T-cell (primary cell): ENCODE data around the gene TCP11. TPM values are rescaled to one million over a fixed set of nuclear protein-coding genes. Genes with fewer than 3 reads are reported as not detected.
"Not testable (repeated sequence)": the region's sequence is repeated elsewhere in the genome, so short reads cannot be mapped to it uniquely, and the experiment has no call there.

Experiments
- ATAC-seq, 4 experiments: fragments of 200-7000 bp in 3 of 4; fragments of 150-1000 bp in 1 of 4; cut with Tn5 transposase; replicated peaks in 1 of 4; 1 replicate in 3 of 4; 2 replicates in 1 of 4; pipeline ENCODE4 v1.10.0; 2021; ENCODE audit warnings: moderate library complexity in 3 of 4, mild to moderate bottlenecking in 2 of 4, moderate number of reproducible peaks in 1 of 4
- CTCF ChIA-PET, 2 donors: fragments of 300-600 bp; sonication (Branson Sonifier 250); formaldehyde crosslinking; loops; one replicate each; lab custom pipeline; 2022; ENCODE audit warnings: antibody characterized with exemption in 2 of 2; lab: Charles Lee
- POLR2A ChIA-PET, 2 donors: fragments of 300-600 bp; sonication (Branson Sonifier 250); formaldehyde crosslinking; loops; one replicate each; lab custom pipeline; 2022; ENCODE audit warnings: antibody characterized with exemption in 2 of 2; lab: Charles Lee
- DNase-seq, 35 experiments: peaks; one replicate each; pipeline versions ENCODE4 v3.0.0 to v3.0.0-alpha.2; 2013 to 2023
- H3K27ac ChIP-seq: one replicate; pipeline ENCODE4 v1.5.1; 2013; ENCODE audit warnings: low read length
- H3K27me3 ChIP-seq, 2 experiments: replicated peaks in 1 of 2; 1 replicate in 1 of 2; 2 replicates in 1 of 2; pipeline versions ENCODE4 v1.6.1 to v1.7.0; 2013; ENCODE audit warnings: low read length in 1 of 2, mixed read lengths in 1 of 2; ENCODE audit not compliant: control insufficient read depth in 2 of 2, insufficient read depth in 2 of 2; ENCODE audit errors: extremely low read depth in 1 of 2
- H3K36me3 ChIP-seq, 2 donors: 1 replicate in 1 of 2; 2 replicates in 1 of 2; pipeline versions ENCODE4 v1.6.1 to v1.7.0; 2013; ENCODE audit warnings: low read length in 1 of 2; ENCODE audit not compliant: control insufficient read depth in 2 of 2, insufficient read depth in 1 of 2; ENCODE audit errors: extremely low read depth in 1 of 2
- H3K4me1 ChIP-seq, 2 experiments: 1 replicate in 1 of 2; 2 replicates in 1 of 2; pipeline versions ENCODE4 v1.6.1 to v1.7.0; 2013; ENCODE audit warnings: low read length in 2 of 2, mixed read lengths in 1 of 2; ENCODE audit not compliant: insufficient read depth in 2 of 2, control insufficient read depth in 1 of 2; ENCODE audit errors: extremely low read depth in 1 of 2
- H3K4me3 ChIP-seq, 2 donors: 1 replicate in 1 of 2; 2 replicates in 1 of 2; pipeline versions ENCODE4 v1.5.1 to v1.7.0; 2013; ENCODE audit warnings: mild to moderate bottlenecking in 2 of 2, low read length in 1 of 2, moderate library complexity in 1 of 2; ENCODE audit not compliant: control insufficient read depth in 1 of 2; ENCODE audit errors: extremely low read depth in 1 of 2
- H3K9me3 ChIP-seq: 2 replicates; pipeline ENCODE4 v1.7.0; 2013
- H3K27ac Mint-ChIP-seq, 2 donors: one replicate each; pipeline ENCODE4 v1.8.0; 2020 to 2021; ENCODE audit warnings: mild to moderate bottlenecking in 2 of 2, mixed read lengths in 2 of 2
- H3K27me3 Mint-ChIP-seq, 2 donors: one replicate each; pipeline ENCODE4 v1.8.0; 2021 to 2022; ENCODE audit warnings: mixed read lengths in 2 of 2
- H3K36me3 Mint-ChIP-seq: one replicate; pipeline ENCODE4 v1.8.0; 2021; ENCODE audit warnings: mixed read lengths
- H3K4me1 Mint-ChIP-seq, 3 donors: one replicate each; pipeline ENCODE4 v1.8.0; 2020 to 2022; ENCODE audit warnings: mixed read lengths in 3 of 3, mild to moderate bottlenecking in 1 of 3
- H3K4me3 Mint-ChIP-seq, 3 donors: one replicate each; pipeline ENCODE4 v1.8.0; 2020 to 2022; ENCODE audit warnings: mild to moderate bottlenecking in 3 of 3, mixed read lengths in 3 of 3, moderate library complexity in 3 of 3
- H3K9me3 Mint-ChIP-seq, 3 donors: one replicate each; pipeline ENCODE4 v1.8.0; 2020 to 2022; ENCODE audit warnings: mixed read lengths in 3 of 3
- WGBS: methylation state at CpG from one replicate; pipeline ENCODE4 v1.1.5; 2013; ENCODE audit warnings: missing lambda C conversion rate; ENCODE audit not compliant: insufficient coverage; 5-methylcytosine and 5-hydroxymethylcytosine counted together
- total RNA-seq, 35 experiments: library from RNA in 6 of 35; stranded (reverse) in 6 of 35; fragments of 120-200 nt in 1 of 35; gene quantifications; one replicate each; pipeline versions ENCODE4 v1.2.1 to v1.2.4 and lab custom pipeline; 2013 to 2026

Gene TCP11
- total RNA-seq, 5 donors from 2014 or later (not counting 1 experiment from before 2014, with no cell fraction given) = not detected

- Histone ChIP-seq H3K27ac (no peak overlapping the region), H3K4me1 (no peaks in the 10 kb centered on the region), H3K4me3 (no peak overlapping the region), H3K36me3 (no peaks in the 10 kb centered on the region), H3K27me3 (peaks cover 0 to 3% of the 10 kb centered on the region in 2 experiments), H3K9me3 (no peaks in the 10 kb centered on the region)
- Mint-ChIP-seq H3K36me3 (no peaks in the 10 kb centered on the region), H3K4me1 (no peaks in the 10 kb centered on the region), H3K27me3 (peaks cover 4 to 6% of the 10 kb centered on the region in 2 donors), H3K4me3 (no peak overlapping the region), H3K27ac (no peak overlapping the region), H3K9me3 (peaks cover 0 to 4% (median 2%) of the 10 kb centered on the region in 3 donors)
- ChIA-PET CTCF (no interaction called here), POLR2A (no interaction called here)
- ATAC-seq (no peak), DNase-seq (no peak)
- WGBS = no CpG with 5 or more reads among the region's 2 CpGs
Measured at GRCh38 chr6:35120746-35121145, 20.4 kb downstream of the TCP11 start.

GRCh38 chr6:35108309-35108885 is 32.7 kb downstream of the TCP11 start:
- Mint-ChIP-seq H3K27me3 (peaks cover 11 to 14% of the 10 kb centered on the region in 2 donors), H3K4me1 (no peaks in the 10 kb centered on the region), H3K9me3 (peaks cover 0 to 10% (median 10%) of the 10 kb centered on the region in 3 donors), H3K4me3 (no peak overlapping the region), H3K27ac (no peak overlapping the region), H3K36me3 (no peaks in the 10 kb centered on the region)
- DNase-seq = no peak
- POLR2A ChIA-PET = no interaction called here
- WGBS = no CpG with 5 or more reads among the region's 2 CpGs
- H3K27ac ChIP-seq = no peak overlapping the region
- no peaks in the 10 kb centered on the region for H3K9me3 ChIP-seq
- no peak for ATAC-seq
- peaks cover 0 to 6% of the 10 kb centered on the region in 2 experiments for H3K27me3 ChIP-seq
- CTCF ChIA-PET = no interaction called here
- no peaks in the 10 kb centered on the region for H3K36me3 ChIP-seq
- no peaks in the 10 kb centered on the region for H3K4me1 ChIP-seq
- H3K4me3 ChIP-seq = no peak overlapping the region

- H3K27me3 ChIP-seq, CTCF ChIA-PET, H3K36me3 ChIP-seq, DNase-seq, H3K4me1 ChIP-seq, H3K36me3 Mint-ChIP-seq, H3K27ac Mint-ChIP-seq, H3K27ac ChIP-seq, H3K4me3 ChIP-seq, ATAC-seq, POLR2A ChIA-PET, H3K4me1 Mint-ChIP-seq, H3K9me3 ChIP-seq, H3K4me3 Mint-ChIP-seq: not testable (repeated sequence)
- WGBS = 85% methylated on average over 3 of the region's 5 CpGs
- Mint-ChIP-seq H3K27me3 (peaks cover 11 to 14% of the 10 kb centered on the region in 2 donors), H3K9me3 (peaks cover 0 to 10% (median 10%) of the 10 kb centered on the region in 3 donors)
Measured at GRCh38 chr6:35107761-35108160, 33.4 kb downstream of the TCP11 start.

- H3K36me3 ChIP-seq, H3K27me3 ChIP-seq, H3K4me1 Mint-ChIP-seq, H3K4me1 ChIP-seq, ATAC-seq, POLR2A ChIA-PET, H3K9me3 ChIP-seq, CTCF ChIA-PET, DNase-seq, H3K27ac Mint-ChIP-seq, H3K4me3 ChIP-seq, H3K36me3 Mint-ChIP-seq, H3K4me3 Mint-ChIP-seq, H3K27ac ChIP-seq: not testable (repeated sequence)
- Mint-ChIP-seq H3K27me3 (peaks cover 11 to 14% of the 10 kb centered on the region in 2 donors), H3K9me3 (peaks cover 0 to 10% (median 10%) of the 10 kb centered on the region in 3 donors)
- 54% methylated on average over 7 of the region's 8 CpGs for WGBS
Measured at GRCh38 chr6:35107208-35107607, 33.9 kb downstream of the TCP11 start.

- H3K27ac ChIP-seq, H3K4me1 ChIP-seq, ATAC-seq, H3K9me3 ChIP-seq, H3K4me1 Mint-ChIP-seq, CTCF ChIA-PET, H3K36me3 Mint-ChIP-seq, H3K27me3 ChIP-seq, H3K4me3 ChIP-seq, H3K36me3 ChIP-seq, H3K27ac Mint-ChIP-seq, H3K4me3 Mint-ChIP-seq, POLR2A ChIA-PET, DNase-seq: not testable (repeated sequence)
- Mint-ChIP-seq H3K27me3 (peaks cover 9 to 14% of the 10 kb centered on the region in 2 donors), H3K9me3 (peaks cover 0 to 10% (median 5%) of the 10 kb centered on the region in 3 donors)
- 84% methylated on average over 2 of the region's 6 CpGs for WGBS
Measured at GRCh38 chr6:35106061-35106460, 35.1 kb downstream of the TCP11 start.

- peaks cover 8 to 14% of the 10 kb centered on the region in 2 donors for H3K27me3 Mint-ChIP-seq
- no peaks in the 10 kb centered on the region for H3K4me1 ChIP-seq
- ATAC-seq = no peak
- H3K27ac Mint-ChIP-seq = no peak overlapping the region
- no peak overlapping the region for H3K4me3 ChIP-seq
- H3K9me3 Mint-ChIP-seq = peaks cover 0 to 10% (median 5%) of the 10 kb centered on the region in 3 donors
- no peaks in the 10 kb centered on the region for H3K4me1 Mint-ChIP-seq
- DNase-seq = no peak
- H3K4me3 Mint-ChIP-seq = no peak overlapping the region
- H3K36me3 ChIP-seq = no peaks in the 10 kb centered on the region
- H3K9me3 ChIP-seq = no peaks in the 10 kb centered on the region
- no peaks in the 10 kb centered on the region for H3K36me3 Mint-ChIP-seq
- WGBS = no CpG with 5 or more reads among the region's 3 CpGs
- no peak overlapping the region for H3K27ac ChIP-seq
- ChIA-PET POLR2A (no interaction called here), CTCF (no interaction called here)
- H3K27me3 ChIP-seq = peaks cover 0 to 6% of the 10 kb centered on the region in 2 experiments
Measured at GRCh38 chr6:35105078-35105477, 36.1 kb downstream of the TCP11 start.
